HCT116 (cell line): Measurements from ENCODE around the gene SUCLG1. TPM values are rescaled to one million over a fixed set of nuclear protein-coding genes. Genes with fewer than 3 reads are reported as not detected.

Source experiments
- ATAC-seq: fragments of 200-7000 bp; cut with Tn5 transposase; 2 replicates; pipeline ENCODE4 v1.9.1; 2020; ENCODE audit warnings: mild to moderate bottlenecking, moderate library complexity
- BruUV-seq: library from RNA; stranded (reverse); fragments of 400-500 nt; replicated peaks from 2 replicates; lab custom pipeline; 2021; lab: Mats Ljungman, UMichigan
- CTCF ChIA-PET: fragments of 300-600 bp; sonication (Branson Sonifier 250); formaldehyde crosslinking; loops from one replicate; lab custom pipeline; 2021; ENCODE audit warnings: antibody characterized with exemption; lab: Charles Lee
- POLR2A ChIA-PET: fragments of 300-600, 350-600 bp; sonication (Branson Sonifier 250); formaldehyde crosslinking; loops from one replicate; lab custom pipeline; 2021; ENCODE audit warnings: antibody characterized with exemption; lab: Charles Lee
- RAD21 ChIA-PET, 2 experiments: fragments of 300-600 bp; sonication (Branson Sonifier 250); formaldehyde crosslinking; loops; one replicate each; lab custom pipeline; 2023; ENCODE audit warnings: low total read pairs in 2 of 2; ENCODE audit not compliant: uncharacterized antibody in 2 of 2, unreplicated experiment in 2 of 2, low non-redundant PET in 1 of 2; lab: Charles Lee
- DNase-seq: peaks from one replicate; pipeline ENCODE4 v3.0.0-alpha.2; 2010; ENCODE audit warnings: low read depth, low spot score
- H2AFZ ChIP-seq: fragments of 200-600 bp; shearing (Covaris generic), sonication (generic); 2 replicates; pipeline ENCODE4 v1.6.1; 2017; ENCODE audit warnings: low read depth, mixed run types, mixed read lengths, antibody characterized with exemption, low read length; ENCODE audit not compliant: poor library complexity, severe bottlenecking
- H3K27ac ChIP-seq: 2 replicates; pipeline ENCODE4 v1.5.1; 2012; ENCODE audit warnings: low read depth, low read length
- H3K27me3 ChIP-seq: fragments of 200-600 bp; sonication (generic); 2 replicates; pipeline ENCODE4 v1.6.1; 2016; ENCODE audit warnings: mixed run types, low read length, mixed read lengths; ENCODE audit not compliant: insufficient read depth
- H3K36me3 ChIP-seq, 2 experiments: fragments of 200-500 bp in 1 of 2; fragments of 200-600 bp in 1 of 2; sonication (Bioruptor generic) in 1 of 2; sonication (generic) in 1 of 2; 2 replicates each; pipeline versions ENCODE4 v1.5.1 to v1.6.1; 2014 to 2016; ENCODE audit warnings: low read length in 2 of 2, inconsistent platforms in 1 of 2, mixed read lengths in 1 of 2, mixed run types in 1 of 2; ENCODE audit not compliant: insufficient read depth in 2 of 2, control insufficient read depth in 1 of 2
- H3K4me1 ChIP-seq, 2 experiments: fragments of 200-600 bp in 1 of 2; sonication (generic) in 1 of 2; 2 replicates each; pipeline versions ENCODE4 v1.5.1 to v1.6.1; 2012 to 2017; ENCODE audit warnings: low read length in 2 of 2, inconsistent platforms in 1 of 2, mild to moderate bottlenecking in 1 of 2, mixed read lengths in 1 of 2, mixed run types in 1 of 2, moderate library complexity in 1 of 2; ENCODE audit not compliant: insufficient read depth in 2 of 2, control insufficient read depth in 1 of 2
- H3K4me2 ChIP-seq: fragments of 200-600 bp; sonication (generic); 2 replicates; pipeline ENCODE4 v1.6.1; 2017; ENCODE audit warnings: mixed run types, low read length, mixed read lengths
- H3K4me3 ChIP-seq, 2 experiments: fragments of 200-600 bp in 1 of 2; sonication (generic) in 1 of 2; replicated peaks in 1 of 2; 2 replicates each; pipeline ENCODE4 v1.5.1; 2011 to 2016; ENCODE audit warnings: low read length in 2 of 2, control low read depth in 1 of 2, low read depth in 1 of 2, mild to moderate bottlenecking in 1 of 2, mixed read lengths in 1 of 2, mixed run types in 1 of 2
- H3K79me2 ChIP-seq: fragments of 200-600 bp; sonication (generic); 2 replicates; pipeline ENCODE4 v1.6.1; 2017; ENCODE audit warnings: mild to moderate bottlenecking, mixed run types, low read length, moderate library complexity, mixed read lengths; ENCODE audit not compliant: insufficient read depth
- H3K9ac ChIP-seq: fragments of 200-600 bp; sonication (generic); 2 replicates; pipeline ENCODE4 v1.6.1; 2016; ENCODE audit warnings: low read length, mixed read lengths
- H3K9me2 ChIP-seq: fragments of 200-600 bp; sonication (generic), shearing (Covaris generic); 2 replicates; pipeline ENCODE4 v1.6.1; 2017; ENCODE audit warnings: mixed run types, mild to moderate bottlenecking, moderate library complexity; ENCODE audit not compliant: insufficient read depth
- H3K9me3 ChIP-seq, 2 experiments: fragments of 200-500 bp in 1 of 2; fragments of 200-600 bp in 1 of 2; sonication (Bioruptor generic) in 1 of 2; sonication (generic) in 1 of 2; 2 replicates each; pipeline ENCODE4 v1.6.1; 2014 to 2017; ENCODE audit warnings: low read length in 2 of 2, mixed read lengths in 2 of 2, inconsistent platforms in 1 of 2, low read depth in 1 of 2, mild to moderate bottlenecking in 1 of 2, mixed run types in 1 of 2, moderate library complexity in 1 of 2; ENCODE audit not compliant: control insufficient read depth in 1 of 2, insufficient read depth in 1 of 2
- H4K20me1 ChIP-seq: fragments of 200-600 bp; sonication (generic), shearing (Covaris generic); 2 replicates; pipeline ENCODE4 v1.6.1; 2017; ENCODE audit warnings: mixed run types, mild to moderate bottlenecking, moderate library complexity; ENCODE audit not compliant: insufficient read depth
- ELF1 ChIP-seq: IDR thresholded peaks from 2 replicates; pipeline ENCODE4 v1.6.1; 2012; ENCODE audit warnings: low read depth, borderline replicate concordance
- EZH2 ChIP-seq: fragments of 200-600 bp; sonication (generic); IDR thresholded peaks from 2 replicates; pipeline ENCODE4 v1.6.1; 2017; ENCODE audit warnings: antibody characterized with exemption, mixed run types
- EZH2phosphoT487 ChIP-seq: fragments of 200-600 bp; IDR thresholded peaks from 2 replicates; pipeline ENCODE4 v1.6.1; 2018; ENCODE audit warnings: antibody characterized with exemption, borderline replicate concordance
- FOSL1 ChIP-seq: IDR thresholded peaks from 2 replicates; pipeline ENCODE4 v1.6.1; 2012; ENCODE audit warnings: low read depth
- JUND ChIP-seq: IDR thresholded peaks from 2 replicates; pipeline ENCODE4 v1.6.1; 2012
- POLR2AphosphoS5 ChIP-seq: IDR thresholded peaks from 2 replicates; pipeline ENCODE4 v1.6.1; 2011; ENCODE audit warnings: mild to moderate bottlenecking, low read depth, low read length, moderate library complexity
- SRF ChIP-seq: IDR thresholded peaks from 2 replicates; pipeline ENCODE4 v1.6.1; 2012; ENCODE audit warnings: low read depth
- TCF7L2 ChIP-seq: IDR thresholded peaks from 2 replicates; pipeline ENCODE4 v1.7.0; 2011; ENCODE audit warnings: borderline replicate concordance, inconsistent platforms; ENCODE audit not compliant: insufficient read depth, insufficient read length; ENCODE audit errors: extremely low read depth
- YY1 ChIP-seq: IDR thresholded peaks from 2 replicates; pipeline ENCODE4 v1.6.1; 2011; ENCODE audit warnings: low read length, low read depth, moderate library complexity, mild to moderate bottlenecking; ENCODE audit not compliant: insufficient replicate concordance; ENCODE audit errors: extremely low read depth
- ZFX ChIP-seq: fragments of 450-650 bp; IDR thresholded peaks from 2 replicates; pipeline ENCODE4 v1.6.1; 2017
- ZNF274 ChIP-seq: fragments of 200-500 bp; sonication (Bioruptor generic); IDR thresholded peaks from 2 replicates; pipeline ENCODE4 v1.6.1; 2014; ENCODE audit warnings: mild to moderate bottlenecking, low read depth, low read length, inconsistent platforms
- intact Hi-C: fragments of 100-400 bp; cut with micrococcal nuclease; formaldehyde crosslinking; loops from 2 replicates; pipeline ENCODE4 v1.10.0; 2022
- total RNA-seq: library from RNA; stranded (reverse); gene quantifications from one replicate; pipeline ENCODE4 v1.2.1, GENCODE V29; 2021; ENCODE audit not compliant: unreplicated experiment
- TF ChIP-seq, protein P1 (sequence below), 3 experiments: fragments of 200-600 bp in 1 of 3; sonication (generic) in 1 of 3; IDR thresholded peaks in 2 of 3; conservative IDR thresholded peaks in 1 of 3; 2 replicates each; pipeline ENCODE4 v1.5.1; 2012 to 2017; ENCODE audit warnings: low read depth in 2 of 3, low read length in 2 of 3, antibody characterized with exemption in 1 of 3, borderline replicate concordance in 1 of 3, control low read depth in 1 of 3, mild to moderate bottlenecking in 1 of 3, mixed read lengths in 1 of 3, mixed run types in 1 of 3, moderate library complexity in 1 of 3; ENCODE audit not compliant: insufficient read depth in 1 of 3
- TF ChIP-seq, protein P2 (sequence below): IDR thresholded peaks from 2 replicates; pipeline ENCODE4 v1.6.1; 2012
- TF ChIP-seq, protein P3 (sequence below): IDR thresholded peaks from 2 replicates; pipeline ENCODE4 v1.6.1; 2012
- TF ChIP-seq, protein P4 (sequence below): IDR thresholded peaks from 2 replicates; pipeline ENCODE4 v1.6.1; 2011; ENCODE audit warnings: mild to moderate bottlenecking, low read length, moderate library complexity; ENCODE audit not compliant: insufficient replicate concordance; ENCODE audit errors: extremely low read depth

Gene SUCLG1
- total RNA-seq, 1 experiment from 2014 or later: 56.3 TPM

DNA sequence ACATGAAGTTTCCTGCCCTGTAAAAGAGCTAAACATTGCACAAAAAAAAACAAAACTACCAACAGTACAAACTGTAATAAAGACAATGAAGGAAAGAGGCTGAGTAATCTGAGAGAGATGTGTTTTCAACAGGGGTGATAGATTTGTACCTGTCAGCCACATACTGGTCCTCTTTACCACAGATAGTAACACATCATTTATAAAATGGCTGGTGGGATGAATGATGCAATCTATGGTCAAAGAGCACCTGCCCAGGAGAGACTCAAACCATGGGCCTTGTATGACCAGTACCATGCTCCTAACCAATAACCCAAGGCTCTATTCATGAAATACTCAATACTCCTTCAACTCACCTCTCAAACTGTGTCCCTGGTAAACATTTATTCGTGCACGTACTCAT lies 4.5 kb downstream of the SUCLG1 start:
- no peak overlapping the region for H3K9ac ChIP-seq
- no peak overlapping the region for H3K4me3 ChIP-seq
- intact Hi-C loops: no loop called here
- no peak for TF ChIP-seq ZFX
- TF ChIP-seq ELF1: no peak
- no peak for TF ChIP-seq EZH2phosphoT487
- TF ChIP-seq SRF: no peak
- TF ChIP-seq YY1: no peak
- TF ChIP-seq, protein P1, sequence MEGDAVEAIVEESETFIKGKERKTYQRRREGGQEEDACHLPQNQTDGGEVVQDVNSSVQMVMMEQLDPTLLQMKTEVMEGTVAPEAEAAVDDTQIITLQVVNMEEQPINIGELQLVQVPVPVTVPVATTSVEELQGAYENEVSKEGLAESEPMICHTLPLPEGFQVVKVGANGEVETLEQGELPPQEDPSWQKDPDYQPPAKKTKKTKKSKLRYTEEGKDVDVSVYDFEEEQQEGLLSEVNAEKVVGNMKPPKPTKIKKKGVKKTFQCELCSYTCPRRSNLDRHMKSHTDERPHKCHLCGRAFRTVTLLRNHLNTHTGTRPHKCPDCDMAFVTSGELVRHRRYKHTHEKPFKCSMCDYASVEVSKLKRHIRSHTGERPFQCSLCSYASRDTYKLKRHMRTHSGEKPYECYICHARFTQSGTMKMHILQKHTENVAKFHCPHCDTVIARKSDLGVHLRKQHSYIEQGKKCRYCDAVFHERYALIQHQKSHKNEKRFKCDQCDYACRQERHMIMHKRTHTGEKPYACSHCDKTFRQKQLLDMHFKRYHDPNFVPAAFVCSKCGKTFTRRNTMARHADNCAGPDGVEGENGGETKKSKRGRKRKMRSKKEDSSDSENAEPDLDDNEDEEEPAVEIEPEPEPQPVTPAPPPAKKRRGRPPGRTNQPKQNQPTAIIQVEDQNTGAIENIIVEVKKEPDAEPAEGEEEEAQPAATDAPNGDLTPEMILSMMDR (IDR thresholded peaks at IDR 0.05 in 2 of 3, conservative IDR thresholded peaks at IDR 0.05 in 1 of 3; ENCODE audit: borderline replicate concordance in 1 of 3, insufficient read depth in 1 of 3, low read depth in 2 of 3, low read length in 2 of 3): no peak
- TF ChIP-seq FOSL1: no peak
- TF ChIP-seq, protein P2, sequence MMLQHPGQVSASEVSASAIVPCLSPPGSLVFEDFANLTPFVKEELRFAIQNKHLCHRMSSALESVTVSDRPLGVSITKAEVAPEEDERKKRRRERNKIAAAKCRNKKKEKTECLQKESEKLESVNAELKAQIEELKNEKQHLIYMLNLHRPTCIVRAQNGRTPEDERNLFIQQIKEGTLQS: no peak
- TF ChIP-seq TCF7L2: no peak
- no peak for TF ChIP-seq POLR2AphosphoS5
- TF ChIP-seq, protein P3, sequence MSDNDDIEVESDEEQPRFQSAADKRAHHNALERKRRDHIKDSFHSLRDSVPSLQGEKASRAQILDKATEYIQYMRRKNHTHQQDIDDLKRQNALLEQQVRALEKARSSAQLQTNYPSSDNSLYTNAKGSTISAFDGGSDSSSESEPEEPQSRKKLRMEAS: no peak
- TF ChIP-seq, protein P4, sequence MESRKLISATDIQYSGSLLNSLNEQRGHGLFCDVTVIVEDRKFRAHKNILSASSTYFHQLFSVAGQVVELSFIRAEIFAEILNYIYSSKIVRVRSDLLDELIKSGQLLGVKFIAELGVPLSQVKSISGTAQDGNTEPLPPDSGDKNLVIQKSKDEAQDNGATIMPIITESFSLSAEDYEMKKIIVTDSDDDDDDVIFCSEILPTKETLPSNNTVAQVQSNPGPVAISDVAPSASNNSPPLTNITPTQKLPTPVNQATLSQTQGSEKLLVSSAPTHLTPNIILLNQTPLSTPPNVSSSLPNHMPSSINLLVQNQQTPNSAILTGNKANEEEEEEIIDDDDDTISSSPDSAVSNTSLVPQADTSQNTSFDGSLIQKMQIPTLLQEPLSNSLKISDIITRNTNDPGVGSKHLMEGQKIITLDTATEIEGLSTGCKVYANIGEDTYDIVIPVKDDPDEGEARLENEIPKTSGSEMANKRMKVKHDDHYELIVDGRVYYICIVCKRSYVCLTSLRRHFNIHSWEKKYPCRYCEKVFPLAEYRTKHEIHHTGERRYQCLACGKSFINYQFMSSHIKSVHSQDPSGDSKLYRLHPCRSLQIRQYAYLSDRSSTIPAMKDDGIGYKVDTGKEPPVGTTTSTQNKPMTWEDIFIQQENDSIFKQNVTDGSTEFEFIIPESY: no peak
- TF ChIP-seq EZH2: no peak
- no peak for TF ChIP-seq ZNF274
- TF ChIP-seq JUND: no peak
- TF ChIP-seq, all 23 proteins: peak for 0
- no peak overlapping the region for H3K27ac ChIP-seq
- DNase-seq (no peak), ATAC-seq (no peak)
- H3K4me1 ChIP-seq: peaks cover 6 to 10% of the 10 kb centered on the region in 2 experiments; a peak in 3 of 4 replicates
- H3K79me2 ChIP-seq: peaks cover 82% of the 10 kb centered on the region
- H3K9me3 ChIP-seq: no peaks in the 10 kb centered on the region
- H3K4me2 ChIP-seq: no peak overlapping the region
- POLR2A ChIA-PET: no interaction called here
- BruUV-seq: no TSS peak
- H3K27me3 ChIP-seq: no peaks in the 10 kb centered on the region
- H4K20me1 ChIP-seq: no peaks in the 10 kb centered on the region
- H3K9me2 ChIP-seq: no peaks in the 10 kb centered on the region
- no peak overlapping the region for H2AFZ ChIP-seq
- RAD21 ChIA-PET: no interaction called here
- CTCF ChIA-PET: no interaction called here
- H3K36me3 ChIP-seq: no peaks in the 10 kb centered on the region
